H1 (cell line): ENCODE results near the gene BCL6B. TPM values are rescaled to one million over a fixed set of nuclear protein-coding genes. Genes with fewer than 3 reads are reported as not detected.

Experiments
- EGR1 ChIP-seq: IDR thresholded peaks from 2 replicates; pipeline ENCODE4 v1.6.1; 2011; ENCODE audit warnings: low read depth, low read length, borderline replicate concordance
- MAFK ChIP-seq: IDR thresholded peaks from 2 replicates; pipeline ENCODE4 v1.6.1; 2012; ENCODE audit warnings: low read depth, mild to moderate bottlenecking, improper control_type of control experiment, low read length
- POU5F1 ChIP-seq: IDR thresholded peaks from 2 replicates; pipeline ENCODE4 v1.6.1; 2011; ENCODE audit warnings: low read depth, mild to moderate bottlenecking, low read length, moderate library complexity
- SP1 ChIP-seq: IDR thresholded peaks from 2 replicates; pipeline ENCODE4 v1.6.1; 2011; ENCODE audit warnings: low read depth, low read length
- polyA plus RNA-seq, 7 experiments: library from polyadenylated mRNA; depleted of rRNA in 3 of 7; stranded (reverse) in 5 of 7; unstranded in 2 of 7; fragments of >200 nt in 5 of 7; fragments of 200-250 nt in 2 of 7; gene quantifications; 1 replicate in 5 of 7; 2 replicates in 1 of 7; 4 replicates in 1 of 7; pipeline versions ENCODE4 v1.2.1 to v1.2.3, GENCODE V29; 2011 to 2013; ENCODE audit warnings: missing spikeins in 2 of 7, mixed read lengths in 2 of 7
- total RNA-seq: library from RNA; stranded (reverse); fragmentation: NEBNext Ultra II Directional; extraction: Animal tissue kit (Norgen Biotek cat#: 25700); gene quantifications from 2 replicates; pipeline ENCODE4 v1.2.1, GENCODE V29; 2021

BCL6B gene
- total and polyA plus RNA-seq, 2 of the 8 experiments (the other 6 are each of a cell fraction or from before 2014, with no cell fraction given), result 6.6 to 8.7 TPM

DNA sequence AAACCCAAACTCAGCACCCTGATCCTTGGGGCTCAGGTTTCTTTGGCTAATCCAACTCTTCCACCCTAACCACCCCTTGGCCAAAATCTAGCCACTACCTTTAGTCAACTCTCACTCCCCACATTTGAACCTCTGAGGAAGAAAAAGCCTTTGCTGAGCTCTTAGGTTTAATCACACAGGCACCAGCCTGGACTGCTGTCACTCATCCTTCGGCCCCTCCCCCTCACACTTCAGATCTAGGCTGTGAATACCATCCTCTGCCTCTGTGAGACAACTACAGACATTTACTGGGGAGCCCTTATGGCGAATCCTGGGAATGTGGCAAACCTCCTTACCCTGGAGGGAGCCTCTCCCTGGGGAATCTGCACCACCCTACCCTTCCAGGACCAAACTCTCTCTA is 15.7 kb upstream of the BCL6B start (continued):
- TF ChIP-seq SP1 (no peak), EGR1 (no peak), MAFK (no peak), POU5F1 (no peak)
